Ectodermal cell (in vitro differentiated cells): ENCODE measurements around the gene SRRM3.
"Not testable (repeated sequence)": the region's sequence is repeated elsewhere in the genome, so short reads cannot be mapped to it uniquely, and the experiment has no call there.

Experiments used
- H3K27ac ChIP-seq: 2 replicates; pipeline ENCODE4 v1.7.0; 2013; ENCODE audit warnings: mild to moderate bottlenecking, low read depth, low read length; ENCODE audit not compliant: insufficient read depth, poor library complexity, severe bottlenecking
- H3K27me3 ChIP-seq: 2 replicates; pipeline ENCODE4 v1.7.0; 2013; ENCODE audit warnings: mild to moderate bottlenecking, low read length; ENCODE audit not compliant: insufficient read depth, control insufficient read depth, poor library complexity, severe bottlenecking
- H3K36me3 ChIP-seq: one replicate; pipeline ENCODE4 v1.7.0; 2013; ENCODE audit warnings: low read length; ENCODE audit not compliant: control insufficient read depth, insufficient read depth
- H3K4me1 ChIP-seq: one replicate; pipeline ENCODE4 v1.7.0; 2013; ENCODE audit warnings: low read length; ENCODE audit not compliant: control insufficient read depth, insufficient read depth
- H3K4me3 ChIP-seq: 2 replicates; pipeline ENCODE4 v1.7.0; 2013; ENCODE audit warnings: low read depth, low read length, control low read depth; ENCODE audit not compliant: insufficient read depth
- H3K9me3 ChIP-seq: 2 replicates; pipeline ENCODE4 v1.7.0; 2013; ENCODE audit warnings: mild to moderate bottlenecking, low read length, moderate library complexity; ENCODE audit not compliant: control insufficient read depth
- WGBS, 2 experiments: methylation state at CpG; one replicate each; pipeline ENCODE4 v1.1.7; 2013; ENCODE audit warnings: missing lambda C conversion rate in 2 of 2; 5-methylcytosine and 5-hydroxymethylcytosine counted together

The SRRM3 gene

GRCh38 chr7:76226878-76227423 lies 25.3 kb downstream of the SRRM3 start:
- WGBS, 2 experiments = 90 to 93% methylated on average over 1 of the region's 1 CpG
- H3K9me3 ChIP-seq, H3K27ac ChIP-seq, H3K36me3 ChIP-seq, H3K4me3 ChIP-seq, H3K4me1 ChIP-seq: not testable (repeated sequence)
- H3K27me3 ChIP-seq = peaks cover 11% of the 10 kb centered on the region

GRCh38 chr7:76230214-76230613 lies 28.5 kb downstream of the SRRM3 start:
- Histone ChIP-seq H3K4me1 (peaks cover 14% of the 10 kb centered on the region), H3K4me3 (no peak overlapping the region), H3K9me3 (no peaks in the 10 kb centered on the region), H3K27me3 (peaks cover 8% of the 10 kb centered on the region), H3K36me3 (no peaks in the 10 kb centered on the region), H3K27ac (no peak overlapping the region)
- 86 to 87% methylated on average over 5 of the region's 5 CpGs for WGBS, 2 experiments

- Histone ChIP-seq H3K4me1 (peaks cover 14% of the 10 kb centered on the region), H3K27ac (no peak overlapping the region), H3K9me3 (no peaks in the 10 kb centered on the region), H3K4me3 (no peak overlapping the region), H3K36me3 (no peaks in the 10 kb centered on the region), H3K27me3 (peaks cover 8% of the 10 kb centered on the region)
- 73 to 75% methylated on average over 6 of the region's 6 CpGs for WGBS, 2 experiments
Observed at GRCh38 chr7:76231071-76231470, 29.4 kb downstream of the SRRM3 start.

GRCh38 chr7:76231583-76231982 lies 29.9 kb downstream of the SRRM3 start:
- peaks cover 8% of the 10 kb centered on the region for H3K27me3 ChIP-seq
- WGBS, 2 experiments = 34 to 41% methylated on average over 9 of the region's 9 CpGs
- H3K4me3 ChIP-seq = no peak overlapping the region
- H3K4me1 ChIP-seq = peaks cover 14% of the 10 kb centered on the region
- H3K36me3 ChIP-seq = no peaks in the 10 kb centered on the region
- no peak overlapping the region for H3K27ac ChIP-seq
- no peaks in the 10 kb centered on the region for H3K9me3 ChIP-seq

- no peak overlapping the region for H3K4me3 ChIP-seq
- no peaks in the 10 kb centered on the region for H3K36me3 ChIP-seq
- H3K4me1 ChIP-seq = peaks cover 14% of the 10 kb centered on the region
- 86 to 87% methylated on average over 10 of the region's 10 CpGs for WGBS, 2 experiments
- H3K27ac ChIP-seq = no peak overlapping the region
- peaks cover 8% of the 10 kb centered on the region for H3K27me3 ChIP-seq
- no peaks in the 10 kb centered on the region for H3K9me3 ChIP-seq
Observed at GRCh38 chr7:76232698-76233097, 31.0 kb downstream of the SRRM3 start.

GRCh38 chr7:76233538-76234281 lies 32.0 kb downstream of the SRRM3 start:
- Histone ChIP-seq H3K4me3 (no peak overlapping the region), H3K27ac (no peak overlapping the region), H3K9me3 (no peaks in the 10 kb centered on the region), H3K27me3 (peaks cover 8% of the 10 kb centered on the region), H3K4me1 (peaks cover 17% of the 10 kb centered on the region), H3K36me3 (no peaks in the 10 kb centered on the region)
- WGBS, 2 experiments = 91% methylated on average over 4 of the region's 5 CpGs

GRCh38 chr7:76234282-76234584 lies 32.5 kb downstream of the SRRM3 start:
- Histone ChIP-seq H3K36me3 (no peaks in the 10 kb centered on the region), H3K9me3 (no peaks in the 10 kb centered on the region), H3K4me1 (peaks cover 17% of the 10 kb centered on the region), H3K4me3 (no peak overlapping the region), H3K27ac (no peak overlapping the region), H3K27me3 (peaks cover 8% of the 10 kb centered on the region)
- WGBS, 2 experiments = 61 to 65% methylated on average over 4 of the region's 4 CpGs

GRCh38 chr7:76234931-76235441 lies 33.3 kb downstream of the SRRM3 start:
- Histone ChIP-seq H3K4me1 (peaks cover 17% of the 10 kb centered on the region), H3K27ac (no peak overlapping the region), H3K27me3 (peaks cover 8% of the 10 kb centered on the region), H3K36me3 (no peaks in the 10 kb centered on the region), H3K4me3 (peak overlapping the region; percentile 31), H3K9me3 (no peaks in the 10 kb centered on the region)
- WGBS, 2 experiments = 6 to 8% methylated on average over 48 of the region's 48 CpGs

- Histone ChIP-seq H3K27ac (no peak overlapping the region), H3K9me3 (no peaks in the 10 kb centered on the region), H3K27me3 (peaks cover 7% of the 10 kb centered on the region), H3K4me3 (no peak overlapping the region), H3K4me1 (peaks cover 17% of the 10 kb centered on the region), H3K36me3 (no peaks in the 10 kb centered on the region)
- WGBS, 2 experiments = 75 to 76% methylated on average over 8 of the region's 8 CpGs
Observed at GRCh38 chr7:76236224-76236623, 34.5 kb downstream of the SRRM3 start.

- Histone ChIP-seq H3K27ac (no peak overlapping the region), H3K36me3 (no peaks in the 10 kb centered on the region), H3K9me3 (no peaks in the 10 kb centered on the region), H3K27me3 (no peaks in the 10 kb centered on the region), H3K4me1 (peaks cover 10% of the 10 kb centered on the region), H3K4me3 (no peak overlapping the region)
- WGBS, 2 experiments = 75 to 76% methylated on average over 12 of the region's 12 CpGs
Observed at GRCh38 chr7:76238326-76238725, 36.6 kb downstream of the SRRM3 start.
